Bronchial epithelial cell (primary cell): ENCODE results near the gene GAK. TPM values are rescaled to one million over a fixed set of nuclear protein-coding genes. Genes with fewer than 3 reads are reported as not detected.

Source experiments
- DNase-seq: peaks from one replicate; pipeline ENCODE4 v3.0.0-alpha.2; 2010; ENCODE audit warnings: low read depth
- FAIRE-seq: peaks from 2 replicates; lab custom pipeline; 2011; peaks lifted over from hg19 to GRCh38; lab: Jason Lieb, UNC
- H3K27me3 ChIP-seq: 2 replicates; pipeline ENCODE4 v1.5.1; 2011; ENCODE audit warnings: low read length; ENCODE audit not compliant: control insufficient read depth, insufficient read depth
- H3K36me3 ChIP-seq: 2 replicates; pipeline ENCODE4 v1.5.1; 2011; ENCODE audit warnings: low read length; ENCODE audit not compliant: control insufficient read depth, insufficient read depth
- H3K4me3 ChIP-seq: 2 replicates; pipeline ENCODE4 v1.5.1; 2011; ENCODE audit warnings: mild to moderate bottlenecking, low read depth, low read length, control low read depth
- total RNA-seq: library from RNA; depleted of rRNA; stranded (reverse); fragments of >200 nt; gene quantifications from 2 replicates; pipeline ENCODE4 v1.2.1, GENCODE V29; 2014
- TF ChIP-seq, protein P1 (sequence below): IDR thresholded peaks from 2 replicates; pipeline ENCODE4 v1.5.1; 2011; ENCODE audit warnings: mild to moderate bottlenecking, moderate library complexity, low read length, control low read depth, inconsistent platforms; ENCODE audit not compliant: insufficient read depth, severe bottlenecking

The GAK gene
- total RNA-seq, 1 donor from 2014 or later = 52.9 TPM

DNA sequence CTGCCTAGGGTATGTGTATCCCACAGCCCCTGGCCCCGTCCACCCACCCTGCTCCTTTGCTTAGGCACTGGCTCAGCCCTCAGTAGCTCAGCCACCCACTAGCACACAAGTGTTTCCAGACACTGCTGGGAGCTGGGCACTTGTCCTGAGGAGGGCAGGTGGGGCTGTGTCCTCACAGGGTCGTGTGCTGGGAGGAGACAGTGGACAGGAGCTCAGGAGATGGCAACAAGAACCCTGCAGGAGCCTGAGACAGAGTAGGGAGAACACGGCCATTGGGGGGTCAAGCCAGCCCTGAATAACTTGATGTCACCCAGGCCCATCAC is 100.7 kb downstream of the GAK start:
- Histone ChIP-seq H3K4me3 (no peak overlapping the region), H3K36me3 (no peaks in the 10 kb centered on the region), H3K27me3 (peaks cover 18% of the 10 kb centered on the region)
- FAIRE-seq (peak; percentile 7), DNase-seq (no peak)
- TF ChIP-seq, protein P1, sequence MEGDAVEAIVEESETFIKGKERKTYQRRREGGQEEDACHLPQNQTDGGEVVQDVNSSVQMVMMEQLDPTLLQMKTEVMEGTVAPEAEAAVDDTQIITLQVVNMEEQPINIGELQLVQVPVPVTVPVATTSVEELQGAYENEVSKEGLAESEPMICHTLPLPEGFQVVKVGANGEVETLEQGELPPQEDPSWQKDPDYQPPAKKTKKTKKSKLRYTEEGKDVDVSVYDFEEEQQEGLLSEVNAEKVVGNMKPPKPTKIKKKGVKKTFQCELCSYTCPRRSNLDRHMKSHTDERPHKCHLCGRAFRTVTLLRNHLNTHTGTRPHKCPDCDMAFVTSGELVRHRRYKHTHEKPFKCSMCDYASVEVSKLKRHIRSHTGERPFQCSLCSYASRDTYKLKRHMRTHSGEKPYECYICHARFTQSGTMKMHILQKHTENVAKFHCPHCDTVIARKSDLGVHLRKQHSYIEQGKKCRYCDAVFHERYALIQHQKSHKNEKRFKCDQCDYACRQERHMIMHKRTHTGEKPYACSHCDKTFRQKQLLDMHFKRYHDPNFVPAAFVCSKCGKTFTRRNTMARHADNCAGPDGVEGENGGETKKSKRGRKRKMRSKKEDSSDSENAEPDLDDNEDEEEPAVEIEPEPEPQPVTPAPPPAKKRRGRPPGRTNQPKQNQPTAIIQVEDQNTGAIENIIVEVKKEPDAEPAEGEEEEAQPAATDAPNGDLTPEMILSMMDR = no peak

DNA sequence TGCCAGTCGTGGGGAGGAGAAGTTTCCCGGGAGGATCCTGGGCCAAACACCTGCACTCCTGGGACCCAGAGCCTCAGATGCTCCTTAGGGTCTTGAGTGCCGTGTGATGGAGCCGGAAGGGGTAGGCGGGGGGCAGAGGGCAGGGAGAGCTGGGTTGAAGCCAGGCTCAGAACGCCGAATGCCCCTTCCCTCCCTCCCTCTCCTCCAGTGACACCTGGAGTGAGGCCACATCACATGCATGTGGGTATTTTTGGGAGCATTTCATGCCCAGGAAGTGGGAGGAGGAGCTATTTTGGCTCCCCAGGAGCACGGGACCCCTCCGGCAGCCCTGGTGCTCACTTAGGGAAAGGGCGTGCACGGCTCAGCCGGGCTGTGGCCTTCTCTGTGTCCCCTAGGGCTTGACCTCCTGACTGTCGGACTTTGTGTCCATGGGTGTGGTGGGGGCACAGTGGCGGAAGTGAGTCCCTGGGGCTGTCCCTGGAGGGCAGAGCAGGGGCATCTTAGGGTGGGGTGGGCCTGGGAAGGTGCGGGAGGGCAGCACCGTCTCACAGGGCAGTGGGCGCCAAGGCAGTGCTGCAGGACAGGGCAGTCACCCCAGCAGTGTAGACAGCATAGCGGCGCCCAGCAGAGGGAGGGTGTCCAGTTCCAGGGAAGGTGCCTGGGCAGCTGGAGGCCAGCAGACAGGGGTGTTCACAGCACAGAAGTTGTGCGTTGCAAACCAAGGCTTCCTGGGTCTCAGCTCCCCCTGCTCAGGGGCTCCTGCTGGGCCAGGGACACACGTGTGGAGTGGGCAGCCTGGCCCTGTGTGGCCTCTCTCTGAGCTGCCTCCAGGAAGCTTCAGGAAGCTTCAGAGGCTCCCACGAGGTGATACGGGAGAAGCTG is 101.3 kb downstream of the GAK start:
- TF ChIP-seq, protein P1 = no peak
- Histone ChIP-seq H3K36me3 (no peaks in the 10 kb centered on the region), H3K4me3 (no peak overlapping the region), H3K27me3 (peaks cover 18% of the 10 kb centered on the region)
- FAIRE-seq = no peak
- no peak for DNase-seq

DNA sequence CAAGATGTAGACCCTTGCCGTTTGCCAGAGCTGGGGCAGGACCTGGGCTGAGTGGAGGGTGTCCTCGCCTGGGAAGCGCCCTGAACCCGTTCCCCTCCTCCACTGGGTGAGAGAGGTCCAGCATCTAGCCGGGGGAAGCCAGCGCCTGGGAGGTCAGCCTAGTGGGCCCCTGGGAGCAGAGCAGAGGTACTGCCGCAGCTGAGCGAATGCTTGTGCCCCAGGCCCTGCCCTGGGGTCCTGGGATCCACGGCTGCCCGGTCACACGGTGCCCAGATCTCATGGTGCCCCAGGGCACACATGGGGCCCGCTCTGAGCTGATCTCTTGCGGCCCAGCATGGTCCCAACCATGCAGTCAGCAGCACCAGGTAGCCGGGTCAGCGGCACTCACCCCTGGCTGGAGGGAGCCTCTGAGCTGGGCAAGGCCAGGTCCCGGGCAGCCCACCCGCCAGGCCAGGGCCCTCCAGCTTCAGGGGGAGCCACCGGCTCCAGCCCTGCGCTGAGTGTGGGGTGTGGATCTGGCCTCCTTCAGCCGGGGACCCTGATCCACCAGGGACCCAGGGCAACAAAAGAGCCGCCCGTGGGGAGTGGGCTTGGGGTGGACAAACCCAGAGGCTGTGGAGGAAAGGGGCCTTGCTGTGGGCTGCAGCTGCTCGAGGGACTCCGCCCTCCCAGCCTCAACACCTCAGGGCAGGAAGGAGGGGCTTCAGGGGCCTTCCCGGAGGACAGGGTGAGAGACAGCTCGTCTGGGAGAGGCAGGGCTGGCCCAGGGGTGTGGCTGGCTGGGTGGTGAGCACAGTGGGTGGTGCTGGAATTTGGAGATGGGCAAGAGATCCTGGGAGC is 102.1 kb downstream of the GAK start:
- DNase-seq (no peak), FAIRE-seq (no peak)
- H3K4me3 ChIP-seq = no peak overlapping the region
- H3K27me3 ChIP-seq = peaks cover 21% of the 10 kb centered on the region
- H3K36me3 ChIP-seq = no peaks in the 10 kb centered on the region
- TF ChIP-seq, protein P1 = no peak

DNA sequence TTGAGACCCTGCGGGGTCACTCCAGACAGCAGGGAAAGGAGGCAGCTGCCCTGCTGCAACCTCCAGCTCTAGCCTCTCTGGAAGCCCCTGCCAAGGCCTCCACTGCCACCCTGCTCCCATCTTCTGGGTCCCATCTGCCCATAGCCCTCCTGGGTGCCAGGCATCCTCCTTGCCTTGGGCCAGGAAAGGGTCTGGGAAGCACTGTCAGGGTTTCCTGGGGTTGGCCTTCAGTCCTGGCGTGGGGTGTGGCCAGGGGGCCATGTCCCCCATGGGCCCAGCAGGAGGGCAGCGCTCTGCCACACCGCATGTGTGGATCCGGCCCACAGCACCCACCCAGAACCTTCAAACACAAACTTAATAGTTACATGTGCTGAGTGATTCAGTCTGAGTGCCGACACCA is 102.8 kb downstream of the GAK start:
- Histone ChIP-seq H3K27me3 (peaks cover 26% of the 10 kb centered on the region), H3K4me3 (no peak overlapping the region), H3K36me3 (no peaks in the 10 kb centered on the region)
- no peak for FAIRE-seq
- DNase-seq = no peak
- TF ChIP-seq, protein P1 = no peak

DNA sequence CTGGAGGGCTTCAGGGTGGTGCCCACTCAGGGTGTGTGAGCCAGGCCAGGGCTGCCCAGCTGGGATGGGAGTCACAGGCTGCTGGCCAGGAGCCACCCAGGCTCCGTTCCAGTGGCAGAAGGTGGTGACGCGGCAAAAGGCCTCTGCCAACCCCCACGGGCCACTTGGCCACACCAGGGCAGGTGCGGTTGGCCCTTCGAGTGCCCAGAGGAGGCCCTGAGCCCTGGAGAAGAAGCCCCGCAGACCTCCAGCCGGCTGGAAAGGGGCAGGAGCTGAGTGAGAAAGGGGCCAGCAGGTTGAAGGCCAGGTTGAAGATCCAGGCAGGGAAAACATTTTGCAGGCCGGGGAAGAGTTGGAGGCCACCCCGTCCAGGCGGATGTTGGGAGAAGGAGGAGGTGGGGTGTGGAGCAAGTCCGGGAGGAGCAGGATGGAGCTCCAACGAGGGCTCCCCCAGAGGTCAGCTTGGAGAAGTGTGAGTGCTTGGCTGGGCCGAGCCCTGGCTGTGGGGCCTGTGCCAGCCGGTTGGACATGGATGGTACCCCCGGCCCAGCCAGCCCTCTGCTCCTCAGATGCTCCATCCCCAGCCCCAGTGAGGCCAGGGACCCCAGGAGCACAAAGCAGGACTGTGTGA is 103.4 kb downstream of the GAK start:
- FAIRE-seq (no peak), DNase-seq (no peak)
- TF ChIP-seq, protein P1 = peak; percentile 5
- H3K36me3 ChIP-seq = no peaks in the 10 kb centered on the region
- H3K27me3 ChIP-seq = peaks cover 28% of the 10 kb centered on the region
- H3K4me3 ChIP-seq = no peak overlapping the region
